Left renal pelvis (tissue), 4 donors: ENCODE results near the gene MTCH1. TPM values are rescaled to one million over a fixed set of nuclear protein-coding genes. Genes with fewer than 3 reads are reported as not detected.
A peak's percentile ranks its signal among the peaks of the same experiment; 100 is the strongest.

Source experiments
- DNase-seq, 4 donors: peaks; one replicate each; pipeline ENCODE4 v3.0.0-alpha.2; 2013; ENCODE audit warnings: low read depth in 4 of 4, low spot score in 3 of 4
- polyA plus RNA-seq, 4 donors: library from polyadenylated mRNA; unstranded; fragments of 120-200 nt; gene quantifications; one replicate each; pipeline ENCODE4 v1.2.1, GENCODE V29; 2013; ENCODE audit not compliant: insufficient read length in 4 of 4

MTCH1 gene
- polyA plus RNA-seq, 4 donors, result 139 to 181 (median 166) TPM

DNA sequence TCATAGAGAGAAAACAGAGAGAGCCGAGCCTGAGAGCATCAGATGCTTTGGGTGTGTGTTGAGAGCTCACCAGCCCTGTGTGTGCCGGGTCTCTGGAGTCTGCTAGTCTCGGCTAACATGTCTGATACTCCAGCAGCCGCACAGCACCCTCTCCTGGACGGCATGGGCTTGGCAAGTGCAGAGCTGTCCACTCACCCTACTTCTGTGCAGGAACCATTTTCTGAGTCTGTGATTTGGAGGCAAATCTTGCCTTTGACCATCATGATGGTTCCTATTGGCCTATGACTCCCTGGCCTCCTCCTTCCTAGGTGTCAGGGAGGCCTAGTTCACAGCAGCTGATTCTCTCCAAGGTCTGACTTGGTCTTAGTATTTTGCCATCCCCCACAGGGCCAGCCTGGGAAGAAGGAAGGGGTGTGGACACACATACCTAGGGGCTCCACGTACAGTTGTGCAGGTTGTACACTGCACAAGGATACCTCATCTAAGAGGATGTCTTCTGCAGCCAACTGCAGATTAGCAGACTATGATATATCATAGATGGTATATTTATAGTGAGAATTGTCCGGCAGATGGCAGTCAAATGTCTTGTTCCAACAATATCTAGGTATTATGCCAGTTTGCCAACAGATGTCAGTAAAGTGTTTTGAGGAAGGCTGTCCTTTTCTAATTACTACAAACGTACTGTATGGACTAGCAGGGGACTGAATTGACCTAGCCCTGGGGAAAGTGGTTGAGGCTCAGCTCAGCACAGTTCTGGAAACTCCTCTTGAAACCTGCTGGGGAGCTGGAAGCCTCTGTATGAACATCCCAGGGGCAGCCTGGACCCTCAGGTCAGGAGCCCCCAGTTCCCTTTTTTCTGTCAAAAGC, 32.4 kb upstream of the MTCH1 start:
- peak; percentile 68 to 80 (median 73) for DNase-seq

DNA sequence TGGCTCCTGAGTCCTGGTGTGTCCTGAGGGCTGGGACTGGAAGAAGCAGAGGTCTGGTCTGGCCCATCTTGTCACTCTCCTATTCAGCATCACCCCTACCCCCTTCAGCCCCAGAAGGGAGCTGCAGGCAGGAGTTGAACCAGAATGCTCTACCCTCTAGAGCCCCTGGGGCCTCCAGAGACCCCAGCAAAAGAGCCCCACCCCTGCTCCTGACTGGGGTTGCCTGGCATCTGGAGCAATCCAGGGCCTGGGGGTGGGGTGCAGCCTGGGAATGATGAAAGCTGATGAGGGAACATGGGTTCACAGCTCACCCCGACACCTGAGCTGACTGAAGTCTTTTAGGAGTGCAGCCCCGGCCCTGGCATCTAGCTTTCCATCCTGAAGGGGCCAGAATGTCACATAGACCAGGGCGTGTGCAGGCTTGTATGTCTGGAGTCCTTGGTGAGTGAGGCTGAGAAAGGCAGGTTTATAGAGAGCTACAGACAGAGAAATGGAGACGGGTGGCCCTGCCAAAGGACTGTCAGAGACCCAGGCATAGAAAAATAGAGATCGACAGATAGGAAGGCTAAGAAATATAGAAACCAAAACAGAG, 31.7 kb upstream of the MTCH1 start:
- no peak for DNase-seq

DNA sequence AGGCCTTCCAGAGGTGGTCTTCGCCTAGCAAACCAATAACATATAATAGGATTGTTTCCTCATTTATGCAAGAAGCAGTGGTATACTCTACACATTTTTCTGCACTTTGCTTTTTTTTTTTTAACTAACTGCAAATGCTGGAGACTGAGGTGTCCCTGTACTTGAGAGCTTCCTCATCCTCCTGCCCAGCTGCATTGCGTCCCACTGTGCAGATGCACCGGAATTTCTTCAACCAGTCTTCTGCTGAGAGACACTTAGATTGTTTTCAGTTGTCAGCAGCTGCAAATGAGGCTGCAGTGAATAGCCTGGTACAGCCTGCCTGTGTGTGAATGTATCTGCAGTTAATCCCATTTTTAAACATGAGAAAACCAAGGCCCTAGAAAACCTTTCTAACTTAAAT, 31.0 kb upstream of the MTCH1 start:
- no peak for DNase-seq

DNA sequence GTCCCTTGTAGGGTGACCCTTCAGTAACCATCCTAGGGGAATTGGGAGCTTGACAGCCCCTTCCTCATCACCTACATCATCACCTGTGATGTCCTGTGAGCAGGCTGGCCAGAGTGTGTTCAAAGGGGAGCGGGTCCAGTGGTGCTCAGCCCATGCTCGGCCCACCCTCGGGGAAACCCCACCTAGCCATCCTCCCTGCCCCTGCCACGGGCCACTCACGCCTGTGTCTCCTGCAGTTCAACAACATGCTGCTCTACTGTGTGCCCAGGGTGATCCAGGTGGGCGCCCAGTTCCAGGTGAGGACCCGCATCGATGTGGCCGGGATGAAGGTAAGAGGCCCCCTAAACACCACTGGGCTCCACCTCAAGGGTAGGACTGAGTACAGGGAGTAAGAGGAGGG, 29.5 kb upstream of the MTCH1 start:
- no peak for DNase-seq

DNA sequence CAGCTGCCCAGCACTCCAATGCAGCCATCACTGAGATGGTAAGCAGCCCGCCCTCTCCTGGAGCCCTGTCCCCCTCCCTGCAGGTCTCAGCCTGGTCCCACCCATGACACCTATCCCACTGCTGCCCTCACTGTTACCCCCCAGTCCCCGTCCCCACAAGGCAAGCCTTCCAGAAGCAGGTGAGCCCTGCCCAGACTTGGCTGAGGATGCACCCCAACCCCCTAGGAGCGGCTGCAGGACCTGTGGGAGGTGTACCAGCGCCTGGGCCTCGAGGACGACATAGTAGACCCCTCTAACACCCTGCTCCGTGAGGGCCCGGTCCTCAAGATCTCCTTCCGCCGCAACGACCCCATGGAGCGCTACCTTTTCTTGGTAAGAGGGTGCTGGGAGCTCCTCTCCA, 28.7 kb upstream of the MTCH1 start:
- no peak for DNase-seq

DNA sequence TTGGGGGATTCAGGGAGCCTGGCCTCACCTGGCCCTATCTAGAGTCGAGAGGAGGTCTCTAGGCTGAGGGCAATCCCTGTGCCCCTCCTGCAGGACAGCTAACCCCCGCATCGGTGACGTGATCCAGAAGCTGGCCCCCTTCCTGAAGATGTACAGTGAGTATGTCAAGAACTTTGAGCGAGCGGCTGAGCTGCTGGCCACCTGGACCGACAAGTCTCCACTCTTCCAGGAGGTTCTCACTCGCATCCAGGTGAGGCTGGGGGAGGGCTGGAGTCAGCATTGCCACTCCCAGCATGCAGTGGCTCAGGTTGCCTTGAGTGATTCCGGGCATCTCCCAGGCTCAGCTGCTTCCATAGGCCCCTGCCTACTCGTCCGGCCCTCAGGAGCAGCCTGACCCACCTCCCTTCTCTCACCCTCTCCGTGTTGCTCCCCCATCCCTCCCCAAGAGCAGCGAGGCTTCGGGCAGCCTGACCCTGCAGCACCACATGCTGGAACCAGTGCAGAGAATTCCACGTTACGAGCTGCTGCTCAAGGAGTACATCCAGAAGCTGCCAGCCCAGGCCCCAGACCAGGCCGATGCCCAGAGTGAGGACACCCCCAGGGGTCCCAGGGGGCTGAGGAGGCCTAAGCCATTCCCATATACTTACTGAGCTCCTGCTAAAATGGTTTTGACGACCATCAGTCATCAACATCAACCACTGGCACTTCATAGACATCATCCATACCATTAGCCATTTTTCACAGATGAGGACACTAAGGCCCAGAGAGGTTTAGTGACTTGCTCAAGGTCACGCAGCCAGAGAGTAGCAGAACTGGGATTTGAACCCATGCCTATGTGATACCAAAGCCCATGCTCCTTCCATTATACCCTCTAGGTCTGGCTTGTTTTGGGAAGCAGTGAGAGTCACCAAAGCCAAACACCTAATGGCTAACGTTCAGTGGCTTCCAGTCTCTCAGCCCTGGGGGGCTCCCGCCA, 27.8 kb upstream of the MTCH1 start:
- DNase-seq, result no peak

DNA sequence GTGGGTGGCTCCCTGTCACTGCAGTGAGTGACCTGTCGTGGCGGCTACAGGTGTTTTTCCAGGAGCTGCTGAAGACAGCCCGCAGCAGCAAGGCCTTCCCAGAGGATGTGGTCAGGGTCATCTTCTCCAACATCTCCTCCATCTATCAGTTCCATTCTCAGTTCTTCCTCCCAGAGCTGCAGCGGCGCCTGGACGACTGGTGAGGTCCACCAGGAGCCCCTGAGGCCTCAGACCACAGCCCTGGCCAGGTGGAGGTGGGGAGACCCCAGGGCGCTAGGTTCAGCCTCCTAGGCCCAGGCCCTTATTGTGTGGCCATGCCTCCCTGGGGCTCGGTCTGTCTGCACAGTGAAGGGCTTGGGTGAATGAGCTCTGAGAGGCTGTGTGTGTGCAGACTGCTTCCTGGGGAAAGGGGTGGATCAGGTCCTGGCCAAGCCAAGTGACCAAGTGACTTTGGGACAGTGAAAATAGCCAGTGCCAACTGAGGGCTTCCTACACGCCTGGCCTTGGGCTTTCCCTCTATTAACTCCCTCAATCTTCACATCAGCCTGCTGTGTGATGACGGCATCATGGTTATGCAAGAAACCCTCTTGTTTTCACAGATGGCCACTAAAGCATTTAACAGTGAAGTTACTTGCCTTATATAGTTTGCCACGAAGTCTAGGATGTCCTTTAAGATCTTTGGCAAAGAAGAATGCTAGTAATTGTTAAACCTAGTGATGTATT, 25.8 kb upstream of the MTCH1 start:
- DNase-seq, result no peak

DNA sequence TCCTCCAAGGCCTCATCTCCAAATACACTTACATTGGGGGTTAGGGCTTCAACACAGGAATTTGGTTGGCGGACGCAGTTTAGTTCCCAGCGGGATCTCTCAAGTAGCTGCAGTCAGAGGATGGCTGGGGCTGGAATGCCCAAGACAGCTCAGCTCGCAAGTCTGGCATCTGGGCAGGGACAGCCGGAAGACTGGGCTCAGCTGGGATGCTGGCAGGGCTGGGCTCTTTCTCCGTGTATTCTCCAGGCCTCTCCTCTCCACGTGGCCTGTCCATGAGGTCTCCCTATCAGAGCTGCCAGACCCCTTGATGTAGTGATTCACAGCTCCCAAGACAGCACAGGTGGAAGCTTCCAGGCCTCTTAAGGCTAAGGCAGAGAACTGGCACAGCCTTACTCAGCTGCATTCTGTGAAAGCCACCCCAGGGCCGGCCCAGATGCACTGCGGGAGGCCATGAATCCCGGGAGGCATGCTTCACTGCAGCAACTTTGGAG, 24.5 kb upstream of the MTCH1 start:
- DNase-seq, result no peak

DNA sequence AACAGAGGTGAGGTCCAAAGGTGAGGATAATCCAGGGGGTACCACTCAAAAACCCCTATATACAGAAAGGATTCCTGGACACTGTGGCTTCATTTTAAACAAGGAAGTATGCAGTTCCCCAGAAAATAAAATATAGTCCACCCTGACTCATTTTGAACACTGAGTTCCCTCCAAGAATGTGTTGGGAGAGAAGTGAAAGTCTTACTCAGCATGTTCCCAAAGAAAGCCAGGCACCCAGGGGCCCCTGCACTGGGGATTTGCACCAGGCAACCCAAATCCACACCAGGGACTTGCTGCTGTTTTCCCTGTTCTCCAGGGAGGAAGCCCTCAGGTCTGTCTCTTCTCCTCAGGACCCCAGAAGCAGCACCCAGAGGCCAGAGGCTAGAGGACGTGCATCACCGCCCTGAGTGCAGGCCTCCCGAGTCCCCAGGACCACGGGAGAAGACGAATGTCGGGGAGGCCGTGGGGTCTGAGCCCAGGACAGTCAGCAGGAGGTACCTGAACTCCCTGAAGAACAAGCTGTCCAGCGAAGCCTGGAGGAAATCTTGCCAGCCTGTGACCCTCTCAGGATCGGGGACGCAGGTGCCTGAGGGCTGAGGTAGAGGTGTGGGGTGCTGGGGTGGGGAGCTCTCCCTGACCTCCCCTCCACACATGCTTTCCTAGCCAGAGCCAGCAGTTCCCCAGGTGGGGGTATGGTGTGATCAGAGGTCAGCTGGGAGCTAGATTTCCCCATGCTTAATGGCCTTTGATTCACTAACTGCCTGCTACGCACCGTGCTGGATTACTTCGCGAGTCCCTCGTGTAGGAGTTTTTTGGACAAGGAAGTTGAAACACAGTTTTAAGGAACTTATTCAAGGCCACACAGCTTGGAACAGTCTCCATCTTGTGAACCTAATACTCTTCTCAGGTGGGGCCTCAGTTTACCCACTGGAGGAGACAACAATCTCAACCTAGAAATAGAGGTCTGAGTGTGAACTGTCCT, 22.8 kb upstream of the MTCH1 start:
- DNase-seq, result no peak

DNA sequence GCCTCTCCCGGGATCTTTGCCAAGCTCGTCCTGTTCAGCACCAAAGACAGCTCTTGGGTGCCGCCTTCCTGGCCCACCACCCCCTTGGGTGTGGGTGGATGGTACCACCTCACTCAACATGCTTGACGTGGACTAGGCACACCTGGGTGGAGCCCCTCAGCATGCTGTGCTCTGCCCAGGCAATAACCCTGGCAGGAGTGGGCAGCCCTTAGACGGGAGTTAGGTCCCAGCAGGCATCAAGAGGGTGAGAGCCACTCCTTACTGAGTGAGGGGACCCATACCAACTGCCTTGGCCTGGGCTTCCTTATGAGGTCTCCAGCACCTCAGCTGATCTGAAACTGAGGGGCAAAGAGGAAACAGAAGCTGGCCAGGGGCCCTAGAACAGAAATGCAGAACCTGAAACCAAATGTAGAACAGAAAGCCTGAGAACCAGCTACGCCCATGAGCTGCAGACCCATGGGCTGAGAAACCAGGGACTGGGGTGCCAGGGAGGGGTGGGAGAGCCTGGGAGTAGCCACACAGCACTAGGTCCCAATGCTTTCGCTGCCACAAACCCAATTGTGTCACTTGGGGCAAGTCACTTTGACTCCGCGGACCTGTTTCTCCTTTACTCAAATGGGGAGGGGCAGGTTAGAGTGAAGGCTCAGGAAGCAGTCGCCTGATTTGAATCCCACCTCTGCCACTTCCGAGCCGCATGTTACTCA, 21.5 kb upstream of the MTCH1 start:
- DNase-seq, result no peak

DNA sequence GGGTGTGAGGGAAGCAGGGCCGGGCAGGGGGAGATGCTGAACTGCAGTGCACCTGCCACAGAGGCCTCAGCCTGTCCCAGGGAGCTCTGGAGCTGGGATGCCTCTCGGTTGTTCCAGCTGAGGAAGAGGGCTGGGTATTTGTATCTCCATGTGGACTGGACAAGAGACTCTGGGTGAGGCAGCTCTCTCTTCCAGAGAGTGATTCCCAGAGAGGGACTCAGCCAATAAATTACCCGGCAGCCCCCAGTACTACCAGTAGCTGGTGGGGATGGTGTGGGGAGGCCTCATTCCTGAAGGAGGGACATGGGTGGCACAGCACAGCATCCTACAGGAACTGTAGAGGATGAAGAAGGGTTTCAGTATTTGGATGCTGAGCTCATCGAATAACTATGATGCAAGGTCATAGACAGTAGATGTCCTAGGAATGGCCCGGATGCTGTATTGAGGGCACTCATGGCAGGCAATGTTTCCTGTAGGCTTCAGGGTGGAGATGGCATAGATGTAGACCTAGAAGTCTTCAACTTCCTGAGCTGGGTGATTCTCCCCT, 20.9 kb upstream of the MTCH1 start:
- DNase-seq, result no peak

DNA sequence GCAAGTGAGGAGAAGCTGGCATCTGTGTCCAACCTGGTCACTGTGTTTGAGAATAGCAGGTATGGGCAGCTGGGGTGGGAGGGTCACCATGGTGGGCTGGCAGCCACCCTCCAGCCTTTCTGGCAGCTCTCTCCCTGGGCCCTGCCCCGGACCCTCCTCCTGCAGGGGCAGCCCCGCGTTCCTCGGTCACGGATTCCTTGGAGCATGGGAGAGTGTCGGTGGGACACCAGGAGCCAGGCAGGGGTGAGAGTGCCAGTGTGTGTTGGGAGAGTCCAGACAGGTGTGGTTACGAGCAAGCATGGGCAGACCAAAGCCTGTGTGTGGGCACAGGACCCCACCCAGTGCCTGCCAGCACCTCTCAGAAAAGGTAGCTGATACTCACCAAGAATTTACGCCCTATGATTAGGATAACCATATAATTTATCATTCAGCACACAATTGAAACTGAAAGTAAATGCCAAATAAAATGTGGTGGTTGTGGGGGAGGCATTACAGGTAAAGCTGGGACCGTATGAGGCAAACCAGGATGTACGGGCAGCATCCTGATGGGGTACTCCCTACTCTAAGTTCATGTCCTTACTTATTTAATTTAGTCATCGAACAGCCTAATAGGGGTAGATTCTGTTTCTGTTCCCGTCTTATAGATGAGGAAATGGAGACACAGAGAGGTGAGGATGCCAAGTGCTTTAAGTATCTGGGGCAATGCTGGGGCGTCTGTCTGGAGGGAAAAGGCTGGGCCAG, 20.0 kb upstream of the MTCH1 start:
- no peak for DNase-seq

DNA sequence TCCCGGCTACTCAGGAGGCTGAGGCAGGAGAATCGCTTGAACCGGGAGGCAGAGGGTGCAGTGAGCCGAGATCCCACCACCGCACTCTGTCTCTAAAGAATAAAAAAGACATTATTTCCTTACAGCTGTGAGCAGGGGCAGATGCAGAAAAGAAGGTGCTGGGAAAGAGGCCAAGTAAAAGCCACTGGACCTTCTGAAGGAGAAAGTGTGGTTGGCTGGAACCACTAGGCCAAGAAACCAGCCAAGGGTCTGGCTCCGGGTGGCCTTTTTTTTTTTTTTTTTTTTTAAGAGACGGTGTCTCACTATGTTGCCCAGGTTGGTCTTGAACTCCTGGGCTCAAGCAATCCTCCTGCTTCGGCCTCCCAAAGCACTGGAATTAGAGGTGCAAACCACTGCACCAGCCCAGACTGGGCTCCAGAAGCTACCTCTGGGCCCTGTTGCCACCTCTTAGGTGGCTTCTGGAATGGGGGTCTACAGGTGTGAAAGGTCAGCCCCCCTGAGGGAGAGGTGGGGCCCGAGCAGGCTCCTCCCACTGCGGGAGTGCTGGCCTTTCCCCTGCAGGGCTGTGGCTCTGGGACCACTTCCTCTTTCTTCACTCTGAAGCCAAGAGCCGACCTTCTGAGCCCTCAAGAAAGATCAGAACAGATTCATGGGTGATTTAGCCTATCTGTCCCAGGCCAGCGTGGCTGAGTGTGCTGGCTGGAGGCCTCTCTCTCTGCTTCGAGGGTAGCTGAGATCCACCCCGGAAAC, 19.2 kb upstream of the MTCH1 start, which contains the start of gene FGD2:
TSS of gene FGD2 (plus strand) at position 595 of the 750 bp plus-strand sequence. CDS start 163 bp downstream, outside the sequence.
- DNase-seq, result no peak

DNA sequence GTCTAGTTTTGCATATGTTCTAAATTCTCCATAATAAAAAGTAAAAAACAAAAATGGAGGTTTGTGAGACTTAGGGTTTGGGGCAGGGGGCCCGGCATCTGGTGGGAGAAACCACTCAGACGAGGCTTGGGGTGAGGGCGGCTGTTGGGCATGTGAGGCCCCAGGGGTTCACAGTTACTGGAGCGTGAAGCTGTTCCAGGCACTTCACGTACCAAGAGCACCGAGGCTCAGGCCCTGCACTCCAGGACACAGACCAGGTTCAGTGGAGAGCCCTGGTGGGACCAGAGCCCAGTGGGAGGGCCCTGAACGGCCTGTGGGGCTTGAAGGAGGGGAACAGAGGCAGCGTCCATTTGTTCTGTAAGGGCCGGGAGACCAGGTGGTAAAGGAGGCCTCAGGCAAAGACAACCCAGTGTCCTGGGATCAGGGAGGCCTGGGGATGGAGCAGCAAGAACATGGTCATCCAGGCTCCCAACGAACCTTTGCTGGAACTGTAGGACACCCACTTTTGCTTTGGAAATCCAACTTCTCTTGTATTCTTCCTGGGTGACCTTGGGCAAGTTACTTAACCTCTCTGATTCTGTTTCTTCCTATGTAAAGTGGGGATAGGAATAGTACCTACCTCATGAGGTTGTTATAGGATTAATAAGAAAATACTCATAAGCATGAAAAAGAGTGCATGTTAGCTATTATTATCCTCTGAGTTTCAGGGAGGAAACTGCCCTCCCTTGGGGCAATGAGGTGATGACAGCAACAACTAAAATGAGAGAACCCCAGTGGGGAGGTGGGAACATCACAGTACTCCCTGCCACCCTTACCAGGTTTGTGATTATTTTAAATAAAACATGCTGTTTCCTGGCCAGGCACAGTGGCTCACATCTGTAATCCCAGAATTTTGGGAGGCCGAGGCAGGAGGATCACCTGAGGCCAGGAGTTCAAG, 18.3 kb upstream of the MTCH1 start:
- DNase-seq, result no peak

DNA sequence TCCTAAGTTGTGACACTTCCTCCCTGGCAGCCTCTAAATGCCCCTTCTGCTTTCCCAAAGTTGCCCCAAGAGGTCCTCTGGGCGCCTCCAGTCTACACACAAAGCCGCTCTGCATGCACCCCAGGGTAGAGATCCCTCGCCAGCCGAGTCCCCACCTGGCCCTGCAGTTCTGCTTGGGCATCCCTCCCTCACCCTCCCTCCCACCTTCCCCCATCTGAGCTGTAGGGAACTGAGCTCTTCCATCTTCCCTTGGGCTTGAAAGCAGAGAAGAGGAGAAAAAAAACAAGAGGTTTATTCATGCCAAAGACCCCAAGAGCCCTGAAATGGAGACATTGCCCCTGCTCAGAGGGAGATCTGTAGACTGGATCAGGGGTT, 13.7 kb upstream of the MTCH1 start:
- DNase-seq, result no peak
